ENCODE measurements around the gene ARRDC2.

GRCh38 chr19:17985037-17985818 is 22.7 kb upstream of the ARRDC2 start:
- TF ChIP-seq POLR2A (IDR thresholded peaks at IDR 0.05) (no peak), CTCF (IDR thresholded peaks at IDR 0.05) (no peak), EP300 (IDR thresholded peaks at IDR 0.05) (no peak)

Measured in gastroesophageal sphincter (tissue), 3 donors.